22Rv1 (cell line): Measurements from ENCODE around the gene PPP1R14C.

Experiments
- CTCF ChIP-seq: fragments of 450-650 bp; IDR thresholded peaks from 2 replicates; pipeline ENCODE4 v1.5.1; 2017; ENCODE audit warnings: mild to moderate bottlenecking
- ZFX ChIP-seq: fragments of 450-650 bp; IDR thresholded peaks from 2 replicates; pipeline ENCODE4 v1.6.1; 2017; ENCODE audit warnings: antibody characterized with exemption, borderline replicate concordance

GRCh38 chr6:150258381-150258780 lies 115.5 kb downstream of the PPP1R14C start:
- TF ChIP-seq CTCF (no peak), ZFX (no peak)
